Loucy (cell line): ENCODE results near the gene ANKRD13C.

Experiments
- EZH2phosphoT487 ChIP-seq: fragments of 200-600 bp; IDR thresholded peaks from 2 replicates; pipeline ENCODE4 v1.6.1; 2018; ENCODE audit warnings: antibody characterized with exemption, mild to moderate bottlenecking, moderate library complexity, borderline replicate concordance
- TF ChIP-seq, protein P1 (sequence below): fragments of 200-600 bp; sonication (generic); conservative IDR thresholded peaks from 2 replicates; pipeline ENCODE4 v1.5.1; 2014; ENCODE audit warnings: mild to moderate bottlenecking, antibody characterized with exemption, low read length

DNA sequence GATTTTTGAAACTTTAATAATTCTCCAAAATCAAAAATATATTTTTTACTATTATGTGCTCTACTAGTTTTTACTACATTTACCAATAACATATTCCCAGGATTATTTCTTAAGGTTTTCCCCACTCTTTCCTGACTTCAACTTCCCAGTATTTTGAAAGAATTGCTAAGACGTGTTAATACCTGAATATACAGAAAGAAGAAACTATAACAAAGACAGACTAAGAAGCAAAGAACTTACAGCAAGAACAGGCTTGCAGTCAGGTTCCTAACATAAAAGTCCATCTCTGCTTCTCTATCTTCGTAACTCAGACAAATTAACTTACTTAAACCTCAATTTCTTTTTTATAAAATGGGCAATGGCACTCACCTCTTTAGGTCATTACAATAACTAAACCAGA, 70.2 kb downstream of the ANKRD13C start:
- TF ChIP-seq, protein P1, sequence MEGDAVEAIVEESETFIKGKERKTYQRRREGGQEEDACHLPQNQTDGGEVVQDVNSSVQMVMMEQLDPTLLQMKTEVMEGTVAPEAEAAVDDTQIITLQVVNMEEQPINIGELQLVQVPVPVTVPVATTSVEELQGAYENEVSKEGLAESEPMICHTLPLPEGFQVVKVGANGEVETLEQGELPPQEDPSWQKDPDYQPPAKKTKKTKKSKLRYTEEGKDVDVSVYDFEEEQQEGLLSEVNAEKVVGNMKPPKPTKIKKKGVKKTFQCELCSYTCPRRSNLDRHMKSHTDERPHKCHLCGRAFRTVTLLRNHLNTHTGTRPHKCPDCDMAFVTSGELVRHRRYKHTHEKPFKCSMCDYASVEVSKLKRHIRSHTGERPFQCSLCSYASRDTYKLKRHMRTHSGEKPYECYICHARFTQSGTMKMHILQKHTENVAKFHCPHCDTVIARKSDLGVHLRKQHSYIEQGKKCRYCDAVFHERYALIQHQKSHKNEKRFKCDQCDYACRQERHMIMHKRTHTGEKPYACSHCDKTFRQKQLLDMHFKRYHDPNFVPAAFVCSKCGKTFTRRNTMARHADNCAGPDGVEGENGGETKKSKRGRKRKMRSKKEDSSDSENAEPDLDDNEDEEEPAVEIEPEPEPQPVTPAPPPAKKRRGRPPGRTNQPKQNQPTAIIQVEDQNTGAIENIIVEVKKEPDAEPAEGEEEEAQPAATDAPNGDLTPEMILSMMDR = no peak
- no peak for TF ChIP-seq EZH2phosphoT487
